Measurements from ENCODE around the gene GALNT7. TPM values are rescaled to one million over a fixed set of nuclear protein-coding genes. Genes with fewer than 3 reads are reported as not detected.

Gene GALNT7
- total and polyA plus RNA-seq, 2 of the 13 experiments (the other 11 are each of a cell fraction or from before 2014, with no cell fraction given), result 0.08 to 0.13 TPM

DNA sequence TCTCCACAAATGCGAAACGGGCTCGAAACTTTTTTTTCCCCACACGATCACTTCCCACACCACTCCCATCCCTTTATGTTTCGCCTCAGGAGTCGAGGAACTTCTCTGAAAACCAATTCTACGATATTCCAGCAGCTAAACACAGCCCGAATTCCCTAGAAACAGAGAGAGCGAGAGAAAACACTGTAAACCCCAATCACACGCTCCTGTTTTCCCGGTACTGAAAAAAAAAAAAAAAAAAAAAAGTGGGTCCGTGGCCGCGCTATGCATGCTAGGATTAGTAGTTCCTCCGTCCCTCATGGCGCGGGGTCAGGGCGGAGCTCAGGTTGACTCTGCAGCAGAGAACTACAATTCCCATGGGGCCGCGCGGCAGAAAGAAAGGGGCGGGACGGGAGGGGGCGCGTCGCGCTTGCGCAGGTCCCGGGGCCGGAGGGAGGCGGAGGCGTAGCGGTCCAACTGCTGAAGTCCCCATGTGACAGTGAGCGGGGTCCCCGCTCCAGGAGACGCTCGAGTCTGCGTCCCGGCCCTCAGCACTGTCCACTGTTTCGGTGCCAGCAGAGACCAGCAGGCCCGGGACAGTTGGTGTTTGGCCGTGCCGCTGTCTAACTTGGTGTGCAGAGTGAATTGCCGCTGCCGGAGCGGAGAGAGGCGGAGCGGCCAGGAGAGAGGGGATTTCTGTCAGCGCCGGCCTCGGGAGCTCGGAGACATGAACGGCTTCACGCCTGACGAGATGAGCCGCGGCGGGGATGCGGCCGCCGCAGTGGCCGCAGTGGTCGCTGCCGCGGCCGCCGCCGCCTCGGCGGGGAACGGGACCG, 202.1 kb downstream of the GALNT7 start, which contains the start of gene SAP30 (continued):
- TF ChIP-seq, protein P1, sequence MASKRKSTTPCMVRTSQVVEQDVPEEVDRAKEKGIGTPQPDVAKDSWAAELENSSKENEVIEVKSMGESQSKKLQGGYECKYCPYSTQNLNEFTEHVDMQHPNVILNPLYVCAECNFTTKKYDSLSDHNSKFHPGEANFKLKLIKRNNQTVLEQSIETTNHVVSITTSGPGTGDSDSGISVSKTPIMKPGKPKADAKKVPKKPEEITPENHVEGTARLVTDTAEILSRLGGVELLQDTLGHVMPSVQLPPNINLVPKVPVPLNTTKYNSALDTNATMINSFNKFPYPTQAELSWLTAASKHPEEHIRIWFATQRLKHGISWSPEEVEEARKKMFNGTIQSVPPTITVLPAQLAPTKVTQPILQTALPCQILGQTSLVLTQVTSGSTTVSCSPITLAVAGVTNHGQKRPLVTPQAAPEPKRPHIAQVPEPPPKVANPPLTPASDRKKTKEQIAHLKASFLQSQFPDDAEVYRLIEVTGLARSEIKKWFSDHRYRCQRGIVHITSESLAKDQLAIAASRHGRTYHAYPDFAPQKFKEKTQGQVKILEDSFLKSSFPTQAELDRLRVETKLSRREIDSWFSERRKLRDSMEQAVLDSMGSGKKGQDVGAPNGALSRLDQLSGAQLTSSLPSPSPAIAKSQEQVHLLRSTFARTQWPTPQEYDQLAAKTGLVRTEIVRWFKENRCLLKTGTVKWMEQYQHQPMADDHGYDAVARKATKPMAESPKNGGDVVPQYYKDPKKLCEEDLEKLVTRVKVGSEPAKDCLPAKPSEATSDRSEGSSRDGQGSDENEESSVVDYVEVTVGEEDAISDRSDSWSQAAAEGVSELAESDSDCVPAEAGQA (IDR thresholded peaks at IDR 0.05; ENCODE audit: low read depth), result no peak
- TF ChIP-seq, protein P1 (CRISPR knock-in tag; IDR thresholded peaks at IDR 0.05; ENCODE audit: borderline replicate concordance), result no peak
- TF ChIP-seq ZSCAN29 (CRISPR knock-in tag; conservative IDR thresholded peaks at IDR 0.05), result no peak
- TF ChIP-seq, protein P2, sequence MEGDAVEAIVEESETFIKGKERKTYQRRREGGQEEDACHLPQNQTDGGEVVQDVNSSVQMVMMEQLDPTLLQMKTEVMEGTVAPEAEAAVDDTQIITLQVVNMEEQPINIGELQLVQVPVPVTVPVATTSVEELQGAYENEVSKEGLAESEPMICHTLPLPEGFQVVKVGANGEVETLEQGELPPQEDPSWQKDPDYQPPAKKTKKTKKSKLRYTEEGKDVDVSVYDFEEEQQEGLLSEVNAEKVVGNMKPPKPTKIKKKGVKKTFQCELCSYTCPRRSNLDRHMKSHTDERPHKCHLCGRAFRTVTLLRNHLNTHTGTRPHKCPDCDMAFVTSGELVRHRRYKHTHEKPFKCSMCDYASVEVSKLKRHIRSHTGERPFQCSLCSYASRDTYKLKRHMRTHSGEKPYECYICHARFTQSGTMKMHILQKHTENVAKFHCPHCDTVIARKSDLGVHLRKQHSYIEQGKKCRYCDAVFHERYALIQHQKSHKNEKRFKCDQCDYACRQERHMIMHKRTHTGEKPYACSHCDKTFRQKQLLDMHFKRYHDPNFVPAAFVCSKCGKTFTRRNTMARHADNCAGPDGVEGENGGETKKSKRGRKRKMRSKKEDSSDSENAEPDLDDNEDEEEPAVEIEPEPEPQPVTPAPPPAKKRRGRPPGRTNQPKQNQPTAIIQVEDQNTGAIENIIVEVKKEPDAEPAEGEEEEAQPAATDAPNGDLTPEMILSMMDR (CRISPR knock-in tag; IDR thresholded peaks at IDR 0.05), result no peak
- peak; percentile 75 for TF ChIP-seq HDAC1 (CRISPR knock-in tag; IDR thresholded peaks at IDR 0.05)
- no peak for TF ChIP-seq SRSF9 (IDR thresholded peaks at IDR 0.05; ENCODE audit: borderline replicate concordance, insufficient read depth, low read depth, low read length, poor library complexity, severe bottlenecking)
- TF ChIP-seq MED1 (CRISPR knock-in tag; IDR thresholded peaks at IDR 0.05), result no peak
- TF ChIP-seq ZNF766 (CRISPR knock-in tag; IDR thresholded peaks at IDR 0.05; ENCODE audit: borderline replicate concordance), result no peak
- TF ChIP-seq, protein P3, sequence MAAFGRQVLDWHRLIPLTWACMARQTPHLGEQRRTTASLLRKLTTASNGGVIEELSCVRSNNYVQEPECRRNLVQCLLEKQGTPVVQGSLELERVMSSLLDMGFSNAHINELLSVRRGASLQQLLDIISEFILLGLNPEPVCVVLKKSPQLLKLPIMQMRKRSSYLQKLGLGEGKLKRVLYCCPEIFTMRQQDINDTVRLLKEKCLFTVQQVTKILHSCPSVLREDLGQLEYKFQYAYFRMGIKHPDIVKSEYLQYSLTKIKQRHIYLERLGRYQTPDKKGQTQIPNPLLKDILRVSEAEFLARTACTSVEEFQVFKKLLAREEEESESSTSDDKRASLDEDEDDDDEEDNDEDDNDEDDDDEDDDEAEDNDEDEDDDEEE (CRISPR knock-in tag; IDR thresholded peaks at IDR 0.05), result no peak
- TF ChIP-seq ZSCAN31 (CRISPR knock-in tag; IDR thresholded peaks at IDR 0.05; ENCODE audit: low read depth), result peak; percentile 79
- TF ChIP-seq KAT2B (IDR thresholded peaks at IDR 0.05; ENCODE audit: borderline replicate concordance, low read depth, low read length), result no peak
- no peak; the same call in 1 of the 2 replicates for TF ChIP-seq JUND (CRISPR knock-in tag; IDR thresholded peaks at IDR 0.05)
- no peak for TF ChIP-seq REXO4 (CRISPR knock-in tag; IDR thresholded peaks at IDR 0.05; ENCODE audit: borderline replicate concordance)
- TF ChIP-seq SNAPC2 (CRISPR knock-in tag; IDR thresholded peaks at IDR 0.05), result no peak
- no peak for TF ChIP-seq PAF1 (CRISPR knock-in tag; IDR thresholded peaks at IDR 0.05)
- peak in 1 of 2 experiments; percentile 79; a peak in 1 of 4 replicates for TF ChIP-seq KLF16 (CRISPR knock-in tag; IDR thresholded peaks at IDR 0.05)
- TF ChIP-seq ZEB1 (IDR thresholded peaks at IDR 0.05; ENCODE audit: insufficient replicate concordance, low read depth), result no peak
- TF ChIP-seq POGZ (CRISPR knock-in tag; IDR thresholded peaks at IDR 0.05), result no peak
- TF ChIP-seq AHR (CRISPR knock-in tag; IDR thresholded peaks at IDR 0.05), result peak; percentile 84; the same call in 1 of the 2 replicates
- TF ChIP-seq ZNF292 (CRISPR knock-in tag; IDR thresholded peaks at IDR 0.05; ENCODE audit: borderline replicate concordance, low read depth), result peak; percentile 62; the same call in 1 of the 2 replicates
- no peak for TF ChIP-seq ZFP82 (CRISPR knock-in tag; IDR thresholded peaks at IDR 0.05; ENCODE audit: borderline replicate concordance)
- no peak for TF ChIP-seq ZBTB7A (CRISPR knock-in tag; IDR thresholded peaks at IDR 0.05)

Measured in HepG2 (cell line).